Spleen (tissue), 7 donors: Measurements from ENCODE around the gene ELP1.

Experiments
- POLR2A ChIP-seq, 3 donors: fragments of 450-650 bp; IDR thresholded peaks; one replicate each; pipeline ENCODE4 v1.5.1; 2017; ENCODE audit warnings: antibody characterized with exemption in 3 of 3, mild to moderate bottlenecking in 1 of 3
- TF ChIP-seq, protein P1 (sequence below), 11 experiments: fragments of 200-600 bp in 7 of 11; fragments of 450-650 bp in 4 of 11; sonication (generic) in 4 of 11; IDR thresholded peaks in 8 of 11; conservative IDR thresholded peaks in 3 of 11; 1 replicate in 7 of 11; 2 replicates in 4 of 11; pipeline versions ENCODE4 v1.4.0 to v1.8.0; 2016 to 2021; ENCODE audit warnings: antibody characterized with exemption in 11 of 11, inconsistent platforms in 4 of 11, mild to moderate bottlenecking in 1 of 11
- donor health status: DM: no; HTN: no; CAD: no; lungs with moderate emphysema.
- donor health status: DM: no; HTN: no; CAD: no.
- donor health status: DM: no; HTN: no; CAD: no.

DNA sequence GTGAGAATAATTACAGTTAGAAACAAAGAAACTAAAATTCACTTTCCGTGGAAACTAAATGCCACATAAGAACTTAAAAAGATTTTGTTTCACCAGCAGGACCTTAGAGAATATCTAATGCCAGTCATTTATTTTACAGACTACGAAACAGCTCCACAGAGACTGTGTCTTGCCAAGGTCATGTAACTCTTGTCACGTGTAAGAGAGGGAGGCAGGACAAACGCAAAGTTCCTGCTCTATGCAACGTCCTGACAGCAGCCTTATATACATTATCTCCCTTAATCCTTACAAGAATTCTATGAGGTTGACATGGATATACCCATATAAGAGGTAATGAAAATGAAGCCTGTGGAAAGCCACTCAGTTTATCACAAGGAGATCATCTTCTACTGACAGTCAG lies 40.0 kb upstream of the ELP1 start:
- TF ChIP-seq, protein P1, sequence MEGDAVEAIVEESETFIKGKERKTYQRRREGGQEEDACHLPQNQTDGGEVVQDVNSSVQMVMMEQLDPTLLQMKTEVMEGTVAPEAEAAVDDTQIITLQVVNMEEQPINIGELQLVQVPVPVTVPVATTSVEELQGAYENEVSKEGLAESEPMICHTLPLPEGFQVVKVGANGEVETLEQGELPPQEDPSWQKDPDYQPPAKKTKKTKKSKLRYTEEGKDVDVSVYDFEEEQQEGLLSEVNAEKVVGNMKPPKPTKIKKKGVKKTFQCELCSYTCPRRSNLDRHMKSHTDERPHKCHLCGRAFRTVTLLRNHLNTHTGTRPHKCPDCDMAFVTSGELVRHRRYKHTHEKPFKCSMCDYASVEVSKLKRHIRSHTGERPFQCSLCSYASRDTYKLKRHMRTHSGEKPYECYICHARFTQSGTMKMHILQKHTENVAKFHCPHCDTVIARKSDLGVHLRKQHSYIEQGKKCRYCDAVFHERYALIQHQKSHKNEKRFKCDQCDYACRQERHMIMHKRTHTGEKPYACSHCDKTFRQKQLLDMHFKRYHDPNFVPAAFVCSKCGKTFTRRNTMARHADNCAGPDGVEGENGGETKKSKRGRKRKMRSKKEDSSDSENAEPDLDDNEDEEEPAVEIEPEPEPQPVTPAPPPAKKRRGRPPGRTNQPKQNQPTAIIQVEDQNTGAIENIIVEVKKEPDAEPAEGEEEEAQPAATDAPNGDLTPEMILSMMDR (IDR thresholded peaks at IDR 0.05 in 8 of 11, conservative IDR thresholded peaks at IDR 0.05 in 3 of 11) = no peak
- no peak for TF ChIP-seq POLR2A (IDR thresholded peaks at IDR 0.05)
